ENCODE measurements around the gene PPT1.

Gene PPT1

GRCh38 chr1:40096977-40097782 lies at the start of gene PPT1:
Gene PPT1, minus strand, starts transcription at chr1:40097252. Its CDS starts 14 bp downstream, at chr1:40097238.
- DNase-seq (ENCODE audit: low read depth, low spot score): no peak
- no peak within 1 kb of the TSS for H3K27ac ChIP-seq

- H3K27ac ChIP-seq: no peak overlapping the region
- DNase-seq (ENCODE audit: low read depth, low spot score): no peak
Observed at GRCh38 chr1:40143891-40144575, 47.0 kb upstream of the PPT1 start.

GRCh38 chr1:40141878-40142535 lies 45.0 kb upstream of the PPT1 start:
- no peak overlapping the region for H3K27ac ChIP-seq
- no peak for DNase-seq (ENCODE audit: low read depth, low spot score)

GRCh38 chr1:40140211-40140973 lies 43.3 kb upstream of the PPT1 start:
- peak overlapping the region; percentile 16 for H3K27ac ChIP-seq
- no peak for DNase-seq (ENCODE audit: low read depth, low spot score)

- no peak for DNase-seq (ENCODE audit: low read depth, low spot score)
- no peak overlapping the region for H3K27ac ChIP-seq
Observed at GRCh38 chr1:40133839-40134238, 36.8 kb upstream of the PPT1 start.

GRCh38 chr1:40133312-40133665 lies 36.2 kb upstream of the PPT1 start:
- DNase-seq (ENCODE audit: low read depth, low spot score): no peak
- H3K27ac ChIP-seq: no peak overlapping the region

- no peak for DNase-seq (ENCODE audit: low read depth, low spot score)
- no peak overlapping the region for H3K27ac ChIP-seq
Observed at GRCh38 chr1:40132383-40133311, 35.6 kb upstream of the PPT1 start.

- H3K27ac ChIP-seq: no peak overlapping the region
- peak; percentile 36 for DNase-seq (ENCODE audit: low read depth, low spot score)
Observed at GRCh38 chr1:40130892-40131291, 33.8 kb upstream of the PPT1 start.

GRCh38 chr1:40122855-40123254 lies 25.8 kb upstream of the PPT1 start:
- DNase-seq (ENCODE audit: low read depth, low spot score): no peak
- H3K27ac ChIP-seq: no peak overlapping the region

GRCh38 chr1:40120128-40120527 lies 23.1 kb upstream of the PPT1 start:
- DNase-seq (ENCODE audit: low read depth, low spot score): no peak
- H3K27ac ChIP-seq: no peak overlapping the region

GRCh38 chr1:40114400-40114799 lies 17.3 kb upstream of the PPT1 start:
- no peak for DNase-seq (ENCODE audit: low read depth, low spot score)
- H3K27ac ChIP-seq: no peak overlapping the region

GRCh38 chr1:40110389-40110788 lies 13.3 kb upstream of the PPT1 start:
- DNase-seq (ENCODE audit: low read depth, low spot score): no peak
- H3K27ac ChIP-seq: no peak overlapping the region

- DNase-seq (ENCODE audit: low read depth, low spot score): peak; percentile 60
- peak overlapping the region; percentile 25 for H3K27ac ChIP-seq
Observed at GRCh38 chr1:40107290-40107959, 10.4 kb upstream of the PPT1 start.

- DNase-seq (ENCODE audit: low read depth, low spot score): no peak
Observed at GRCh38 chr1:40105028-40105427, 8.0 kb upstream of the PPT1 start.

GRCh38 chr1:40102896-40103295 lies 5.8 kb upstream of the PPT1 start:
- no peak overlapping the region for H3K27ac ChIP-seq
- DNase-seq (ENCODE audit: low read depth, low spot score): no peak

More at GRCh38 chr1:40105028-40105427, 8.0 kb upstream of the PPT1 start:
- no peak overlapping the region for H3K27ac ChIP-seq

GRCh38 chr1:40102038-40102437 lies 5.0 kb upstream of the PPT1 start:
- DNase-seq (ENCODE audit: low read depth, low spot score): no peak

GRCh38 chr1:40096646-40096976 lies 441 bp downstream of the PPT1 start:
- H3K27ac ChIP-seq: no peak overlapping the region

More at GRCh38 chr1:40102038-40102437, 5.0 kb upstream of the PPT1 start:
- H3K27ac ChIP-seq: no peak overlapping the region

GRCh38 chr1:40095806-40096205 lies 1.2 kb downstream of the PPT1 start:
- no peak for DNase-seq (ENCODE audit: low read depth, low spot score)
- no peak overlapping the region for H3K27ac ChIP-seq

More at GRCh38 chr1:40096646-40096976, 441 bp downstream of the PPT1 start:
- DNase-seq (ENCODE audit: low read depth, low spot score): no peak

Data from epithelial cell of prostate (primary cell).